NCI-H2196 (cell line): ENCODE results near the gene CCDC93.
"Not testable (repeated sequence)": the region's sequence is repeated elsewhere in the genome, so short reads cannot be mapped to it uniquely, and the experiment has no call there.

Source experiments
- DNase-seq: peaks from one replicate; lab custom pipeline; 2025; ENCODE audit not compliant: unreplicated experiment; lab: John Stamatoyannopoulos, UW

Gene CCDC93

DNA sequence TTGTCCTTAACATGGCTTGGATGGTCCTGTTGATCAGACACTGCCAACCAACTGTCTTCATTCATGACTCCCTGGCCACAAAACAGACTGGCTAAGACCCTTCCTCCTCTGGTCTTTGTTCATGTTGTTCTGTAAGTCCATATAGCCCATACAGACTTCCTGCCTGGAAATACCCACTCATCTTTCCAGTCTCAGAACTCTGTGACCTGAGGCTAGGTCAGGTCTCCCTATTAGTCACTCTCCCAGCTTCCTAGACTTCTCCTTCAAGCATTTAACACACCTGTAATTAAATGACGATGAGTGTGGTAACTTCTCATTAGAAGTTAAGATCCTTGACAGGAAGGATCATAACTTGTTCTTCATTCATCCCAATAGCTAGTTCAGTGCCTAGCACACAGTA, 56.3 kb downstream of the CCDC93 start:
- DNase-seq = no peak

DNA sequence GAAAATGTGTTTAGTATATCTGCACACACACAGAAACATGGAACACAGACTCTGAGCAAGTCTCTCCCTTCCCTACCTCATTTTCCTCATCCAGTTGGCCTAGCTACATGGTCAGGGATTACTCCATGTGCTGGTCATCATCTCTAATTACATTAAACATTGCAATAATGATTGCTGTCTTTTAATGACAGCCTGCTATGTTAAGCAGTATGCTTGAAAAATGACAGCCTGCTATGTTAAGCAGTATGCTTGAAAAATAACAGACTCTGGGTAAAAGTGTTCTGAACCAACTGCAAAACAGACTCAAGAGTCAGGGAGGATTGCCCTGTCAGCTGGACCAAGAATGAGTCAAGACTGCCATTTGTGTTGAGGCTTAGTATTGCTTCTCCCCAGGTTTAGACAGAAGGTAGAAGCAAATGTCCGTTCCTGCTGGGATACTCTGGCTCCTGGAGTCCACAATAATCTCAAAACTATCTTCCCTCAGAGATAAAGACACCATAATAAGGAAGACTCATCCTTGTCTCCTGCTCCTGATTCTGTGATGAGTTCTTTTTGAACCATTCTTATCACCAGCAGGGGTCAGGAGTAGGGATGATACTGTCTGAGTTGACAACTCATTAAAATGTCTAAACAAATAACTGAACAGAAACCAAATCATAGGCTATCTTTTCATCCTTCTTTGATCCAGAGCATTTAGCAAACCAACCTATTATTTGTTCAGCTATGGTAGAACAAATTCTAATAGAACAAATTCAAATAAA, 57.7 kb downstream of the CCDC93 start:
- no peak for DNase-seq

DNA sequence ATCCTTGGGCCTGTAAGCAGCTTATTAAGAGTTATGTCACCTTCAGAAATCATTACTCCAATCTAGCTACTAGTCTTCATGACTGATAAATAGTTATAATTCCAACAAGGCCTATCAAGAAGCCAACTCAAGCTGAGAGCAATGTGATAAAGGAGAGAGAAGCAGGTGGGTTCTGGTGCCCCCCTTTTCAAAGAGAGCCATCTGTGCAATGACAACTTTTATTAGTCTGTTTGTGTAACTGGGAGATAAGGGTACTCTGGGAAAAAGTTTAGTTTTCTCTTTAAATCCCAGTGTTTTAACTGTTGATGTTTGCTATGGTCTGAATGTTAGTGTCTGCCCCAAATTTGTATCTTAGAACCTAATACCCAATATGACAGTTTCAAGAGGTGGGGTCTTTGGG, 60.6 kb downstream of the CCDC93 start:
- DNase-seq = no peak

DNA sequence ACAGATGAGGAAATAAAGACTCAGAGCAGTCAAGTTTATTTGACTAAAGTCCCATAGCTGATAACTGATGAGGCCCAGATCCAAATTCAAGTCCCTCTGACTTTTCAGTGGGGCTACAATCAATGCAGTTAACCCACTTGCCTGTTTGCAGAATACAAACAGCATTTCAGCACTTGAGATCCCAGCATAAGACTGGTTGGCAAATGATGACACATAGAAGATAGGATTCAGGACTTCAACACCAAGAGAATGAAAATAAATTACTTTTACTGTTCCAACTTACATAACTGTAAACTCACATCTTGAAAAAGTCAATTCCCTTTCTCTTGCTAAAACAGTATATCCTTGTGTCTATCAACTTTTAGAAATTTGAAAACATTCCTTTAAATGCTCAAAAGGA, 61.2 kb downstream of the CCDC93 start:
- no peak for DNase-seq

DNA sequence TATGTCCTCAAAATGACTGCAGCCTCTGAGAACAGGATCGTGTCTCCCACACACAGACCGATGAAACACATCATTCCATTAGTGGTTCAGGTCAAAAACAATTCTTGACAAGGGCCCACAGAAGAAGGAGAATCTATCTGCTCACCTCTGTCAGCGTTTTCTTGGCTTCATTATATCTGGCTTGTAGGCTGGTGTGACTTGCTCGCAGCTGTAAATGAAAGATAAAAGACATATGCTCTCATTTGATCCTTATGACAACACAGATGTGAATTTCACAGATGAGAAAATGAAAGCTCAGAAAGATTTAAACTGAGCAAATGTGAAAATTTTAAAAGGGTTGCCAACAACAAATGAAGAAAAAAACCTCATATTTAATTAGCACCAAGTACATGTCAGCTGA, 61.6 kb downstream of the CCDC93 start:
- DNase-seq = no peak

DNA sequence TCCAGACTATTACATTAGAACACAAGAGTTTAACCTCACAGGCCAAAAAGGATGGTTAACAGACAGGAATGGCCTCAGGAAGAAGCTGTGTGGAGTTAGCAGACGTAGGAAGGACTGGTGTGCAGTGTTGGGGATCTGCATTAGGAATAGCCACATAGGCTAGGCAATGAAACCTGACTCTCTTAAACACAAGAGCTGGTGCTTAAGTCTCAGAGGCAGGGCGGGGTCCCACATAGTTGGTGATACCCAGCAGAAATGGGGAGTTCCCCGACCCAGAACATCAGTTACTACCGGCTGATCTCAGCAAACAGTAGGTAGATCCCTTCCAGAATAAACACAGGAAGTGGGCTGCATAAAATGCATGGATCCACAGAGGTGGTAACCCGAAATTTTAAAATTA, 64.1 kb downstream of the CCDC93 start:
- no peak for DNase-seq

DNA sequence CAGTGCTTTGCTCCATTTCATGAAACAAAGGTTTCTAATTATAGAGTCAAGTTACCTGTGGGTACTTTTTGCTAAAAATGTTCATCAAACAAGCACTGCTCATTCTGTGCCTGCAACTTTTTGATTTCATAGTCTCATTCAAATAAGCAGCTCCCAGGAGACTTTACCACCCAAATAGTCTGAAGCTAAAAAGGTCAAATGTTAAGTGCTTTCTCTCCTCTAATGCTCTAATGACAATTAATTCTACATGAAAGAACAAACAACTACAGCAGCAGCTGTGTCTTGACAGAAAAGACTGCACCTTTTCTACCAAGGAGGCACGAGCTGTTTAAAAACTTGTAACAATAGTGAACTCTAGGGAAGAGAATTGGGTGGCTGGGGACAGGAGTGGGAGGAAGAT, 65.3 kb downstream of the CCDC93 start:
- no peak for DNase-seq

DNA sequence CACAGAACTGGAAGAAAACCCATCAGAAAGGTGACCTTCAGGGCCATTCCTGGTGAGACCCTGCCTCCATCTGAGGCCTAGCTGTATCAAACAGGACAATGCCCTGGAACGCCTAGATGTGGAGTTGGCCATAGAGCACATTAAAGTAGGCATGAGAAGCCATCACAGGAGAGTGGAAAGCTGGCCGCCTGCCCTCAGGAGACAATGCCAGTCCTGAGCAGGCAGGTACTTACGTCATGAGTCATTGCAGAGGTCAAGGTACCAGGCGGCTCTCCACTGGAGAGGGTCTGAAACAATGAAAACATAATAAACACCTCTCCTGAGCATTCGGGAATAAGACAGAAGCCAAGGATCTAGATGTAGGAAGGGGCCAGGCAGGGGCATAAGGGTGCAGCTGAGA, 68.6 kb downstream of the CCDC93 start:
- DNase-seq = no peak

DNA sequence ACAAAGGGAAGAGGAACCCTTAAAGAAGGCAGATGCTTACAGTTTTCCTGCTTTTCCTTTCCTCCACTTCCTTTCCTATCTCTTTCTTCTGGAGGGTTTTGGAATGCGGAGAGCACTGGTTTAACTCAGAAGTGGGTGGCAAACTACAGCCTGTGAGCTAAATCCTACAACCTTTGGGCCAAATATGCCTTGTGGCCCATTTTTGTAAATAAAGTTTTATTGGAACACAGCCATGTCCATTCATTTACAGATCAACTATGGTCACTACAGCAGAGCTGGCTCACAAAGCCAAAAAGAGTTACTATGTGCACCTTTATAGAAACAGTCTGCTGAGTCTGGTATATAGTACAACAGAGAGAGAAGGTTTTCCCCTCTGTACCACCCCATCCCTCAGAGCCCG, 69.1 kb downstream of the CCDC93 start:
- DNase-seq = no peak

DNA sequence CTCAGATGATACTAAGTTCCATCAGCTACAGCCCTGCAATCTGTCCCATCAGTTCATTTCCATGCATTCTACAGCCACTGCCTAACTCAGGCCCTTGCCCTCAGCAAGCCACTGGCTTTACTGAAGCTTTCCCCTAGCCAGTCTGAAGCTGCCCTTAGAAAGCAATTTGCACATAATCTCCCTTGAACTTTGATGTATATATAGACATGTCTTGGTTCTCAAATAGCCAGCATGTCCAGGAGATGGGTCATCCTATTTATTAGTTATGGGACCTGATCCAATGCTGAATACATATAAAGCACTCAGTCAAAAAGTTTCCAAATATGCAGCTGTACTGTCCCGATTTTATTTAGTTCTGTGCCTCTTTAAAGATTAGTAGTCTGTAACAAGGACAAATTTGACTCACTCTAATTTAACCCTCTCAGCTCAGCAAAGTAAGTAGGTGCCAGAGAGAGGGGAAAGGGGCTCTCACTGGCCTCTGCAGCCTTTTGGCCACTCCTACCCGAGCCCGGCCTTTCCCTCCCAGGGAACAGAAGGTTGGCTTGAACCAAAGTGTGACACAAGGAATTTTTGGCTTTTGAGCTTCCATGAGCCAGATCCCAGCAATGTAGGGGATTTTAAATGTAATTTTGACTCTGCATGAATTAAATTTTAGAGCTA, 70.7 kb downstream of the CCDC93 start:
- DNase-seq = no peak

DNA sequence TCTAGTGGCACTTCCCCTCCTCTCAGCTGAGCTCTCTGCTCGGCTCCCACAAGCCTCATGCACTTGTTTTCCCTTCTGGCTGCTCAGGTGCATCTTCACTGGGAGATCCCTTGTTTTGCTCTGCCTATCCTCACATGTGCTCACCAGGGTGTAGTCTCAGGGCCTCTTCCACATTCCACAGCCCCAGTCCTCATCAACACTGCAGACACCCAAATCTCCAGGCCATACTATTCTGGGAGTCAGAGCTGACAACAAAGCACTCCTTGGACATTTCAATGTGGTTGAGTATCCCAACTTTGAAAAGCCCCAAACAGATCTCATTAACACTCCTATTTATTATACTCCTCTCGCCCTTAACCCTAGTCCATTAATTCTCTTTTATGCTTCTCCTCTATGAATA, 71.3 kb downstream of the CCDC93 start:
- DNase-seq = no peak

DNA sequence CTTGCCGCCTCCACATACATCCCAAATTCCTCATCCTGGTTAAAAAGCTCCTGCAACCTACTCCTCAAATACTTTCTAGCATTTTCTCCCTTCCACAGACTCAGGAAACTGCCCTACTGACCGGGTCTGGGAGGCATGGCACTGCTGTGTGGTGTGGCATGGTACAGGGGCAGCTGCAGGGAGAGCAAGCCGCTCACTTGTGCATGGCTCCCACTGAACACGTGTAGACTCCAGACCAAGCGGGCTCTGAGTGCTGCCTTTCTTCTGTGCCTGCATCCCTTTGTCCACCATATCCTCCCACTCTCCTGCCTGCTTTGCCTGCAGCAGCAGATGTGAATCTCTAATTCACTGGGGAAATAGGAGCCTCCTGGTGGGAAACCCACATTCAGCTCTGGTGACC, 72.2 kb downstream of the CCDC93 start:
- DNase-seq = no peak

DNA sequence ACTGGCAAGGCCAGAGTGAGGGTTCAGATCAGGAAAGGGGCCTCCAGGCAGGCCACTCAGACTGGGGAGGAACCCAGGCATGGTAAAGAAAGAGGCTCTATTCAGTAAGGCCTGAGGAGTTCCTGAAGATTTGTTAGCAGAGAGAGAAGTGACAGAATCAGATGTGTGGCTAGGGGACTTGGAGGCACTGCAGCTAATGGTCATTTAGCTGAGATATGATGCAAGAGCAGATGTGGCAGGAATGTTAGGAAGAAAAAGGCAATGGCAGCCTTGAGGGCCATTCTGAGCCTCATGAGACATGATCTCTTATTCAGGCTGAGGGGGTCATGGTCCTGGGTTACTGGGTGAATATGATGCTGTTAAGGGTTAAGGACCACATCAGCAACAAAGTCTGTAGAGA, 73.4 kb downstream of the CCDC93 start:
- no peak for DNase-seq

DNA sequence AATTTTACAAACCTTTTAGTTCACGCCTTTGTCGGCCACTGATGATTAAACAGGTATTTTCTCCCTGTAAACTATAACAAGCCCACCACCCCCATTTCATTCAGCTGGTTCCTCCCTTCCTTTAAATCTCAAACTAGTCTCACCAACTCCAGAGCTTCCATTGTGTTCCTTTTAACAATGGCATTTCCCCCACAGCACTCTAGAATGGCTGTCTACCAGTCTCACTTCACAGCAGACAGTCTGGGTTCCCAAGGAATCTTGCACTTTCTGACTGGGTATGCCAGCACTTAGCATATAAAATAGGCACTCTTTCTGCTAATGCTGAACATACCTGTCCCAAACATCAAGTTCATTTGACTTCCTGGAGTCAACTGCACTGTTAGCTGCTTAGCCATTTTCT, 75.3 kb downstream of the CCDC93 start:
- no peak for DNase-seq

DNA sequence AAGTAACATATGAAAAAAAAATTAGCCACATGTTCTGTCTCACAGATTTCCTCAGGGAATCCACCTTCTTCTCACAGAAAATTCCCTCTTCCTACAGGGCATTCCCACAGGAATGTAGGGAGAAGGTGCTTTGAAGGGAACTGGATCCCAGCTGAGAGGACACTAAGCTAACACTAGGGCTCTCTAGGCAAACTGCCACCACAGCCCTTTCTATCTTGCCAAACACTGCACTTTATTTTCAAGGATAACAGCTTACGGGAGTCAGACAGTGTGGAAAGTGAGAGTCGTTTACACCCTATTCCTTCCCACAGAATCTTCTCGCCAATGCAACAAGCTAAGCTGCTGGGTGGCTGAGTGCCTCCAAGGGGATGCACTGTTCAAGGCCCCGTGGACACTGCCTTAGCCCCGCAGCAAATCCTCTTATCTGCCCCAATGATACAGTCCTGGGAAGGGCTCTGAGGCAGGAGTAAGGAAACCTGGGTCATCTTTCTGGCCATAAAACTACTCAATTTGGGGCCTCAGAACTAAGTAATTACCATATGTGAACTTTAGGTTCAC, 76.9 kb downstream of the CCDC93 start:
- no peak for DNase-seq

DNA sequence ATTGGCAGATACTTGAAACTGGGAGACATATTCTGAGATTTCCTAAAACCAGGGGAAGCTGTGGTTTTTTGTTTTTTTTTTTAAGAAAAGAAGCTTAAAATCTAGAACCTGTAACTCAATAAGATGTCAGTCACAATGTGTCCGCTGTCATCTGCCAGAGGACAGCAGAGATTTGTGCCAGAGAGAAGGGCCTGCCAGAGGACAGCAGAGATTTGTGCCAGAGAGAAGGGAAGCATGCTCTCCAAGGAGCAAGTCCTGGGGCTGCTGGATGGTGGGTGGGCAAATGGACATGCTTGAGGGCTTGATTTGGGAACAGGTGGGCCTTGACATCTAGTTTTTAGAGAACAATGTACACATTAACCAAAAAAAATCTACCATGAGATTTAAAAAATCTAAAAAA, 77.9 kb downstream of the CCDC93 start:
- no peak for DNase-seq

DNA sequence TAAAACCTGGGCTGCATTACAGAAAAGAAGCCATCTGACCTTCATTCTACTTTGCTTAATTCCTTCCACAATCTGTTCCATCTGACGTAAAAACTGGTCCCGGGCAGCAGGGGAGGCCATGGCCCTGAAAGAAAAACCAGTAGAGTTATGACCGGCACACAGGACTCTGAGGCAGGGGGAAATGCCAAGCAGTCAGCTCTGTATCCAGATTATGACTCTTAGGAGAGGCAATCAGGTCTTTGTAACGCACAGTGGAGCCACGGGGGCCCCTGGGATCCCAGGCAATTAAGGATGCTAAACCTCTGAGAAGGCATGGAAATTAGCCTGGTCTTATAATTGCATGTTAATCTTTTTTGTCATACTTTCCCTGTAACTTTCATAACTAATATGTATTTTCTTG, 78.4 kb downstream of the CCDC93 start:
- no peak for DNase-seq

DNA sequence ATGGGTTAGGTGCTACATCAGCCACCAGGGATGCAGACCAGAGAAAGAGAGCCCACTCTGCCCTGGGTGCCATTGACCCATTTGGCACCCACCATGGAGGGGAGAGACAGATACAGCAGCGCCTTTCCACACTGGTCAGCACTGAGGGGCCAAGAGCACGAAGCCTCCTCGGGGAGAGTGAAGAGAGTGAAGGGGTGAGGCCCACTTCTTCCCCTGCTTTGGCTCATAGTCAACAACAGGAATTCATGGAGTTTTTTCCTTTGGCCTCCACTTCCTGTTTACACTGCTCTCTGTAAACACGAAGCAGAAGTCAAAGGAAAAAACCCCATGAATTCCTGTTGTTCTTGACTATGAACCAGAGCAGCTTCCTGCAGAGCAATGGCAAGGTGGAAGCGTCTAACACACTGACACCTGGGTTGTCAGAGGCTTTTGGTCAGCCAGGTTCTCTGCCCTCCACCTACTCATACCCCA, 80.0 kb downstream of the CCDC93 start:
- DNase-seq = no peak

DNA sequence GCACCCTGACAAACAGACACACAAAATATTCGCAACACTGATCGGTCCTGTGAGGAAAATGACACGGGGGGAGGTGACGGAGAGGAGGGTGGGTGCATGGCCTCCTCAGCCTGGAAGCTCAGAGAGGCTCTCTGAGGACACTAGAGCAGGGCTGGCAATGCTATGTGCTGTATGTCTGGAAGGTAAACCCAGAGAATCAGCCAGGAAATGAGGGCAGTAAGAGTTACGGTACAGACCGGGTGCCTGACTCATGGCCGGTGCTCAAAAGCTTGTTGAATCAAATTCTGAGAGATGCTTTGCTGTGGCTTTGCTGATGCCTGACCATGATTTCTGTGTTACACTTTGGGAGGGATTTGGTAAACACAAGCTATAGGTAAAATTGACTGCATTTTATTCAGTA, 81.9 kb downstream of the CCDC93 start:
- no peak for DNase-seq

DNA sequence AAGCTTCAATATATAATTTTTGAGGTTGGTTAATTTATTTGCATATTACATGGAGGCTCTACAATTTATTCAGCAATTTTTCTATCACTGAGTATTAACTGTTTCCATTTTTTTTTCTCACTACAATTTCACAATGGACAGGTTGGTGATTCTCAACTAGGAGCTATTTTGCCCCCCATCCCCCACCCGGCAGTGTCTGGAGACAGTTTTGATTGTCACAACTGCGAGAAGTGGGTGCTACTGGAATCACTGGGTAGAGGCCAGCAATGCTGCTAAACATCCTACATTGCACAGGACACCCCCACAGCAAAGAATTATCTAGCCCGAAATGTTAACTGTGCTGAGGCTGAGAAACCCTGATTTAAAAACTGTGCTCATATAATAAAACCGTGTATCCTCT, 82.6 kb downstream of the CCDC93 start:
- no peak for DNase-seq

DNA sequence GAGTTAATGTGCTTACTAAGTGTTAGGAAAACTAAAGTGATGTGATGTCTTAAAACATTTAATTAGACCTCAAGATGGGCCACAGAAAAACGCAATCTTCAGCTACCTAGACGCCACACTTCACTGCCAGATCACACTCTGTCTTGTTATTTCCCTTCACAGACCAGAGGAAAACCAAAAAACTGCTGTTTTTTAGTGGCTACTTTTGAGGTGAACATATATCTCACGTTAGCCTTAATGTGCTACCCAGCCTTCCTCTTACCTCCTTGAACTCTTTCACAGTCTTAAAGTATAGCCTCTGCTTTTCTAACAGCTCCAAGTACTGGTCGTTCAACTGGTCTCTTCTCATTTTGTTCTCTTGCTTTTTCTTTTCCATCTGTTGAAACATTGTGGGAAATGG, 83.1 kb downstream of the CCDC93 start:
- no peak for DNase-seq

DNA sequence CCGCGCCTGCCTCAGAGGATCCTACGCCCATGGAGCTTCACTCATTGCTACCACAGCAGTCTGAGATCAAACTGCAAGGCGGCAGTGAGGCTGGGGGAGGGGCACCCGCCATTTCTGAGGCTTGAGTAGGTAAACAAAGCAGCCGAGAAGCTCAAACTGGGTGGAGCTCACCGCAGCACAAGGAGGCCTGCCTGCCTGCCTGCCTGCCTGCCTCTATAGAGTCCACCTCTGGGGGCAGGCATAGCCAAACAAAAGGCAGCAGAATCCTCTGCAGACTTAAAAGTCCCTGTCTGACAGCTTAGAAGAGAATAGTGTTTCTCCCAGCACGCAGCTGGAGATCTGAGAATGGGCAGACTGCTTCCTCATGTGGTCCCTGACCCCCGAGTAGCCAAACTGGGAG, 90.4 kb downstream of the CCDC93 start:
- not testable (repeated sequence) for DNase-seq

DNA sequence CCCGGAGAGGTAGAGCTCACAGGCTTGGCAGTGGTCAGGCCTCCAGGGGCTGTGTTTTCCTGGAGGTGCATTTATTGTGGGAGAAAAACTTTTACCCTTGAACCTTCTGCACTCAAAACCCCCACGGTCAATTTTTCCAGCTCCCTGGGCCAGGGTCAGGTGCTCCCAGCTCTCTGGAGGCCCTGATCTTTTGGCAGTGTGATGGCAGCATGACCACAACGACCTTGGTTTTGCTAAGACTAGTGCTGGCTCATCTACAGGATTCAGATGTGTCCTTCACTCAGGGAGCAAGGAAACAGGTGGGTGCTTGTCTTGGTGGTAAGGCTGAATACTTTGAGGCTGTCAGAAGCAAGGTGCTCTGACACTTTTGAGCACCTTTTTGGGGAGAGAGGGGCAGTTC, 92.3 kb downstream of the CCDC93 start:
- no peak for DNase-seq
